OCI-LY1 (cell line): ENCODE results near the gene SYNE1.

ENCODE experiments used
- EZH2 ChIP-seq: fragments of 200-600 bp; sonication (generic), shearing (Covaris generic); IDR thresholded peaks from 2 replicates; pipeline ENCODE4 v1.8.0; 2017; ENCODE audit warnings: borderline replicate concordance, mixed run types, mild to moderate bottlenecking, antibody characterized with exemption, low read length, moderate library complexity, mixed read lengths
- TF ChIP-seq, protein P1 (sequence below): fragments of 200-600 bp; sonication (generic), shearing (Covaris generic); IDR thresholded peaks from 2 replicates; pipeline ENCODE4 v1.5.1; 2017; ENCODE audit warnings: mild to moderate bottlenecking, antibody characterized with exemption, low read length, moderate library complexity, mixed read lengths

GRCh38 chr6:152356016-152356415 is 281.1 kb downstream of the SYNE1 start:
- TF ChIP-seq, protein P1, sequence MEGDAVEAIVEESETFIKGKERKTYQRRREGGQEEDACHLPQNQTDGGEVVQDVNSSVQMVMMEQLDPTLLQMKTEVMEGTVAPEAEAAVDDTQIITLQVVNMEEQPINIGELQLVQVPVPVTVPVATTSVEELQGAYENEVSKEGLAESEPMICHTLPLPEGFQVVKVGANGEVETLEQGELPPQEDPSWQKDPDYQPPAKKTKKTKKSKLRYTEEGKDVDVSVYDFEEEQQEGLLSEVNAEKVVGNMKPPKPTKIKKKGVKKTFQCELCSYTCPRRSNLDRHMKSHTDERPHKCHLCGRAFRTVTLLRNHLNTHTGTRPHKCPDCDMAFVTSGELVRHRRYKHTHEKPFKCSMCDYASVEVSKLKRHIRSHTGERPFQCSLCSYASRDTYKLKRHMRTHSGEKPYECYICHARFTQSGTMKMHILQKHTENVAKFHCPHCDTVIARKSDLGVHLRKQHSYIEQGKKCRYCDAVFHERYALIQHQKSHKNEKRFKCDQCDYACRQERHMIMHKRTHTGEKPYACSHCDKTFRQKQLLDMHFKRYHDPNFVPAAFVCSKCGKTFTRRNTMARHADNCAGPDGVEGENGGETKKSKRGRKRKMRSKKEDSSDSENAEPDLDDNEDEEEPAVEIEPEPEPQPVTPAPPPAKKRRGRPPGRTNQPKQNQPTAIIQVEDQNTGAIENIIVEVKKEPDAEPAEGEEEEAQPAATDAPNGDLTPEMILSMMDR = no peak
- TF ChIP-seq EZH2 = no peak
